HT1080 (cell line): ENCODE results near the gene ATP2A3. TPM values are rescaled to one million over a fixed set of nuclear protein-coding genes. Genes with fewer than 3 reads are reported as not detected.

Experiments
- DNase-seq: peaks from one replicate; pipeline ENCODE4 v3.0.0-alpha.2; 2015; ENCODE audit warnings: low read depth
- total RNA-seq: library from RNA; depleted of rRNA; stranded (reverse); fragments of >200 nt; shearing (Covaris generic); gene quantifications from 2 replicates; pipeline ENCODE4 v1.2.3, GENCODE V29; 2014

Gene ATP2A3
- total RNA-seq, 1 experiment from 2014 or later = not detected

GRCh38 chr17:3913531-3914311 is 50.5 kb downstream of the ATP2A3 start:
- peak; percentile 68 for DNase-seq

GRCh38 chr17:3912827-3913226 is 51.4 kb downstream of the ATP2A3 start:
- no peak for DNase-seq

GRCh38 chr17:3911271-3912053 is 52.8 kb downstream of the ATP2A3 start:
- DNase-seq = no peak

- no peak for DNase-seq
Observed at GRCh38 chr17:3910420-3911270, 53.6 kb downstream of the ATP2A3 start.

- no peak for DNase-seq
Observed at GRCh38 chr17:3909257-3909656, 55.0 kb downstream of the ATP2A3 start.

GRCh38 chr17:3907483-3908216 is 56.6 kb downstream of the ATP2A3 start:
- no peak for DNase-seq

- no peak for DNase-seq
Observed at GRCh38 chr17:3906881-3907280, 57.4 kb downstream of the ATP2A3 start.

- no peak for DNase-seq
Observed at GRCh38 chr17:3905017-3905520, 59.2 kb downstream of the ATP2A3 start.

GRCh38 chr17:3904501-3904900 is 59.7 kb downstream of the ATP2A3 start:
- no peak for DNase-seq

- DNase-seq = no peak
Observed at GRCh38 chr17:3903881-3904290, 60.4 kb downstream of the ATP2A3 start.

GRCh38 chr17:3903051-3903825 is 61.0 kb downstream of the ATP2A3 start:
- no peak for DNase-seq

GRCh38 chr17:3900646-3901045 is 63.6 kb downstream of the ATP2A3 start:
- DNase-seq = no peak

- DNase-seq = no peak
Observed at GRCh38 chr17:3897731-3898130, 66.5 kb downstream of the ATP2A3 start.

GRCh38 chr17:3896968-3897235 is 67.3 kb downstream of the ATP2A3 start:
- DNase-seq = no peak

- no peak for DNase-seq
Observed at GRCh38 chr17:3896108-3896967, 67.9 kb downstream of the ATP2A3 start.

GRCh38 chr17:3895354-3895753 is 68.9 kb downstream of the ATP2A3 start:
- DNase-seq = no peak

- DNase-seq = peak; percentile 84
Observed at GRCh38 chr17:3894911-3895343, 69.3 kb downstream of the ATP2A3 start.

- no peak for DNase-seq
Observed at GRCh38 chr17:3894188-3894587, 70.0 kb downstream of the ATP2A3 start.

- no peak for DNase-seq
Observed at GRCh38 chr17:3893720-3894116, 70.5 kb downstream of the ATP2A3 start.
